GM12872 (cell line): ENCODE results near the gene PUM2.

Experiments
- CTCF ChIP-seq: IDR thresholded peaks from 3 replicates; pipeline ENCODE4 v1.5.1; 2011; ENCODE audit warnings: low read depth, mild to moderate bottlenecking, low read length, moderate library complexity; ENCODE audit not compliant: insufficient read depth

The PUM2 gene

GRCh38 chr2:20390524-20391123, 40.0 kb upstream of the PUM2 start:
- no peak for TF ChIP-seq CTCF

- no peak for TF ChIP-seq CTCF
These were observed 34.3 kb upstream of the PUM2 start for GRCh38 chr2:20384953-20385352.

DNA sequence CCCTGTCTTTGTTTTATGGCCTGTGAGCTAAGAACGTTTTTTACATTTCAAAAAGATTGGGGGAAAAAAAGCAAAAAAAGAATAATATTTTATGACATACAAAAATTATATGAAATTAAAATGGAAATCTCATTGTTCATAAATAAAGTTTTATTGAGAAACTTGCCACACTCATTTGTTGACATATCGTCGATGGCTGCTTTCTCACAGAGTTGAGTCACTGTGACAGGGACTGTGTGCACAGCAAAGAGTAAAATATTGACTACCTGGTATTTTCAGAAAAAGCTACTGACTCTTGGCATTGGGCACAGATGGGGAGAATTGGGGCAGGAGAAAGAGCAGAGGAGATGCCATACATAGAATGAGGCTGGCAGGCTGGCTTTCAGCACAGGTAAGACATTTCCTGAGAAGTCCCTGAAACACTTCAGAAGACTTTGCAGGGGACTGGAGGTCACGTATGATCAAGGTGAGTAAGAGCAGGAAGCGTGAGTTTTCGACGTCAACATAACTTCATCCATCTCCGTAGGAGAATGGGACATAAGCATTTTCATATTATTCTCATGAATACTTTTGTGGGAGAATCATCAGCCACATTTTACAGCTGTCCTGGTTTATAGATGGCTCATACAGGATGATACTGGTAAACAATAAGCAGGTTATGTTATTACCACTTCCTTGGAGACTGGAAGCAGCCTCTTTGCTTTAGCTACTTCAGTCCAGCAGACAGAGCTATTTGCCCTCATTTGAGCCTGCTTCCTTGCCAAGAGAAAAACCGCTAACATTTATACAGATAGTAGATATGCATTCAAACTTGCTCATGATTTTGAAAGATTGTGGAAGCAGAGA, 32.5 kb upstream of the PUM2 start:
- no peak for TF ChIP-seq CTCF

GRCh38 chr2:20381457-20381856, 30.8 kb upstream of the PUM2 start:
- no peak for TF ChIP-seq CTCF

DNA sequence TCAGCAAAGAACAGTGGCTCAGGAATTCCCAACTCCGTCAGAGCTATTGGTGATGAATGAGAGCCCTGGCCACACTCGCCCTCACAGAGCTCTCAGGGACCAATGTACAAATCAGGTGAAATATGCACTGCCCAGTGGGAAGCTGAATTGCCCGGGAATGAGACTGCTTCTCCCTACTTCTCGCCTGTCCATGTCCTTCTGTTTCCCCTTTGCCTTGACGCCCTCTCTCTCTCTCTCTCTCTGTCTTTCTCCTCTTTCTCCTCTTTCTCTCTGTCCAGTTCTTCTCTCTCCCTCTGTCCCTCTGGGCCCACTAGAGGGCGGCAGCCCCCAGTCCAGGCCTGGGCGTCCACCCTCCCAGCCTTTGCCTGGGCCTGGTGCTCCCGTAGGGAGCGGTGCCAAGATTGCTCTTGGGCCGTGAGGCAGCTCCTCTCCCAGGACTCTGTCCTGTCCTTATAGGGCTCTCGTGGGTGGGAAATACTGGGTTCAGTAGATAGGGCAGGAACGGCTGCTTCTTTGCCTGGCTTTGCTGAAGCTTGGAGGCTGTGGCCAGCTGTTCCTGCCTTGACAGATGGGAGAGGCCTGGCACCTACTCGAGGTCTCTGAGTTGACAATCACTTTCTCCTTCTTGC, 28.4 kb upstream of the PUM2 start:
- TF ChIP-seq CTCF = peak; percentile 50

GRCh38 chr2:20378341-20378740, 27.7 kb upstream of the PUM2 start:
- no peak for TF ChIP-seq CTCF

DNA sequence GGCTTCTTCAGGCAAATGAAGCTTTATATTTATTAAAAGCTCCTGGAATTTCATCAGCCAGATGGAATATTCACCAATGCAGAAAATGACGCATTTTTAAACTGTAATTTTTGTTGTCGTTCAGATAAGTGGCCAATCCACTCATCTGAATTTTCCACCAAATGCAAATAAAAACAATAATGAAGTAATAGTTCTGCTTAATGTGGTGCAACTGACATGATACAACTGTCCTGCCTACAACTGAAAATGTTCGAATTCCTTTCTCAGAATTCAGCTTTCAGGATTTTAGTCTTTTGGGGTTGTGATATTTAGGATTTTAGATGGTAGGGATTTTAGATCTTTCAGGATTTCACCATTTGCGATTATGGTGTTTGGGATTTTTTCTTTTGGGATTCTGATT, 27.1 kb upstream of the PUM2 start:
- no peak for TF ChIP-seq CTCF
